Stimulated activated naive CD8-positive, alpha-beta T cell treated with anti-CD3 and anti-CD28 coated beads, Interleukin-15, Interleukin-2, amounts not matched to agents 100 ng/mL and 50 ng/mL, for 24 hours (primary cell): Measurements from ENCODE around the gene ARHGAP15.

Source experiments
- H3K27ac Mint-ChIP-seq: one replicate; pipeline ENCODE4 v1.8.0; 2021; ENCODE audit warnings: mild to moderate bottlenecking, mixed read lengths
- H3K27me3 Mint-ChIP-seq: one replicate; pipeline ENCODE4 v1.8.0; 2021; ENCODE audit warnings: mixed read lengths
- H3K36me3 Mint-ChIP-seq: one replicate; pipeline ENCODE4 v1.8.0; 2021; ENCODE audit warnings: low read depth, mixed read lengths
- H3K4me1 Mint-ChIP-seq: one replicate; pipeline ENCODE4 v1.8.0; 2021; ENCODE audit warnings: low read depth, mixed read lengths
- H3K4me3 Mint-ChIP-seq: one replicate; pipeline ENCODE4 v1.8.0; 2021; ENCODE audit warnings: mild to moderate bottlenecking, mixed read lengths
- H3K9me3 Mint-ChIP-seq: one replicate; pipeline ENCODE4 v1.8.0; 2021; ENCODE audit warnings: mixed read lengths

The ARHGAP15 gene

GRCh38 chr2:143440411-143441012, 311.3 kb downstream of the ARHGAP15 start:
- Mint-ChIP-seq H3K9me3 (no peaks in the 10 kb centered on the region), H3K36me3 (peaks cover 31% of the 10 kb centered on the region), H3K4me1 (no peaks in the 10 kb centered on the region), H3K27ac (peak overlapping the region; percentile 22), H3K27me3 (no peaks in the 10 kb centered on the region), H3K4me3 (no peak overlapping the region)

- Mint-ChIP-seq H3K27ac (no peak overlapping the region), H3K36me3 (peaks cover 27% of the 10 kb centered on the region), H3K9me3 (no peaks in the 10 kb centered on the region), H3K4me3 (no peak overlapping the region), H3K4me1 (no peaks in the 10 kb centered on the region), H3K27me3 (no peaks in the 10 kb centered on the region)
Observed at GRCh38 chr2:143442193-143442592, 313.0 kb downstream of the ARHGAP15 start.

- H3K4me3 Mint-ChIP-seq = no peak overlapping the region
- peaks cover 37% of the 10 kb centered on the region for H3K4me1 Mint-ChIP-seq
- no peaks in the 10 kb centered on the region for H3K9me3 Mint-ChIP-seq
- H3K27ac Mint-ChIP-seq = no peak overlapping the region
- no peaks in the 10 kb centered on the region for H3K27me3 Mint-ChIP-seq
- peaks cover 25% of the 10 kb centered on the region for H3K36me3 Mint-ChIP-seq
Observed at GRCh38 chr2:143451642-143452281, 322.5 kb downstream of the ARHGAP15 start.

- Mint-ChIP-seq H3K9me3 (peaks cover under 1% of the 10 kb centered on the region), H3K27me3 (no peaks in the 10 kb centered on the region), H3K4me1 (peaks cover 37% of the 10 kb centered on the region), H3K36me3 (peaks cover 25% of the 10 kb centered on the region), H3K27ac (no peak overlapping the region), H3K4me3 (no peak overlapping the region)
Observed at GRCh38 chr2:143452817-143453451, 323.7 kb downstream of the ARHGAP15 start.

- Mint-ChIP-seq H3K4me1 (peaks cover 41% of the 10 kb centered on the region), H3K27ac (no peak overlapping the region), H3K9me3 (peaks cover 3% of the 10 kb centered on the region), H3K36me3 (peaks cover 34% of the 10 kb centered on the region), H3K27me3 (no peaks in the 10 kb centered on the region), H3K4me3 (no peak overlapping the region)
Observed at GRCh38 chr2:143453981-143454511, 324.8 kb downstream of the ARHGAP15 start.

GRCh38 chr2:143455317-143455716, 326.1 kb downstream of the ARHGAP15 start:
- Mint-ChIP-seq H3K36me3 (peaks cover 34% of the 10 kb centered on the region), H3K27me3 (no peaks in the 10 kb centered on the region), H3K4me3 (no peak overlapping the region), H3K9me3 (peaks cover 3% of the 10 kb centered on the region), H3K4me1 (peaks cover 41% of the 10 kb centered on the region), H3K27ac (no peak overlapping the region)

- Mint-ChIP-seq H3K4me3 (no peak overlapping the region), H3K27me3 (no peaks in the 10 kb centered on the region), H3K27ac (no peak overlapping the region), H3K9me3 (peaks cover 3% of the 10 kb centered on the region), H3K36me3 (peaks cover 28% of the 10 kb centered on the region), H3K4me1 (peaks cover 14% of the 10 kb centered on the region)
Observed at GRCh38 chr2:143458258-143459190, 329.3 kb downstream of the ARHGAP15 start.

- Mint-ChIP-seq H3K27me3 (no peaks in the 10 kb centered on the region), H3K36me3 (peaks cover 12% of the 10 kb centered on the region), H3K4me1 (peaks cover 12% of the 10 kb centered on the region), H3K9me3 (peaks cover 3% of the 10 kb centered on the region), H3K4me3 (no peak overlapping the region), H3K27ac (no peak overlapping the region)
Observed at GRCh38 chr2:143460382-143460781, 331.2 kb downstream of the ARHGAP15 start.

- Mint-ChIP-seq H3K36me3 (peaks cover 17% of the 10 kb centered on the region), H3K4me1 (peaks cover 34% of the 10 kb centered on the region), H3K27ac (no peak overlapping the region), H3K4me3 (no peak overlapping the region), H3K9me3 (peaks cover 5% of the 10 kb centered on the region), H3K27me3 (no peaks in the 10 kb centered on the region)
Observed at GRCh38 chr2:143463719-143464118, 334.5 kb downstream of the ARHGAP15 start.

GRCh38 chr2:143466391-143466790, 337.2 kb downstream of the ARHGAP15 start:
- H3K4me3 Mint-ChIP-seq = no peak overlapping the region
- H3K27me3 Mint-ChIP-seq = no peaks in the 10 kb centered on the region
- H3K27ac Mint-ChIP-seq = no peak overlapping the region
- peaks cover 16% of the 10 kb centered on the region for H3K36me3 Mint-ChIP-seq
- peaks cover 46% of the 10 kb centered on the region for H3K4me1 Mint-ChIP-seq
- H3K9me3 Mint-ChIP-seq = peaks cover 5% of the 10 kb centered on the region

- Mint-ChIP-seq H3K4me1 (peaks cover 46% of the 10 kb centered on the region), H3K4me3 (no peak overlapping the region), H3K27me3 (no peaks in the 10 kb centered on the region), H3K27ac (peak overlapping the region; percentile 31), H3K36me3 (peaks cover 20% of the 10 kb centered on the region), H3K9me3 (peaks cover 5% of the 10 kb centered on the region)
Observed at GRCh38 chr2:143467011-143467410, 337.8 kb downstream of the ARHGAP15 start.

- H3K4me1 Mint-ChIP-seq = peaks cover 44% of the 10 kb centered on the region
- peaks cover 31% of the 10 kb centered on the region for H3K36me3 Mint-ChIP-seq
- no peaks in the 10 kb centered on the region for H3K27me3 Mint-ChIP-seq
- peak overlapping the region; percentile 76 for H3K27ac Mint-ChIP-seq
- peaks cover 5% of the 10 kb centered on the region for H3K9me3 Mint-ChIP-seq
- H3K4me3 Mint-ChIP-seq = no peak overlapping the region
Observed at GRCh38 chr2:143468341-143468888, 339.2 kb downstream of the ARHGAP15 start.

GRCh38 chr2:143469323-143469722, 340.1 kb downstream of the ARHGAP15 start:
- Mint-ChIP-seq H3K9me3 (peaks cover 5% of the 10 kb centered on the region), H3K4me3 (no peak overlapping the region), H3K4me1 (peaks cover 38% of the 10 kb centered on the region), H3K27me3 (no peaks in the 10 kb centered on the region), H3K36me3 (peaks cover 35% of the 10 kb centered on the region), H3K27ac (peak overlapping the region; percentile 55)

GRCh38 chr2:143471550-143471949, 342.3 kb downstream of the ARHGAP15 start:
- no peak overlapping the region for H3K4me3 Mint-ChIP-seq
- H3K9me3 Mint-ChIP-seq = peaks cover 5% of the 10 kb centered on the region
- peaks cover 36% of the 10 kb centered on the region for H3K36me3 Mint-ChIP-seq
- H3K4me1 Mint-ChIP-seq = peaks cover 37% of the 10 kb centered on the region
- H3K27ac Mint-ChIP-seq = no peak overlapping the region
- H3K27me3 Mint-ChIP-seq = no peaks in the 10 kb centered on the region
